GM18502 (cell line): ENCODE results near the gene PNLDC1.
"Not testable (repeated sequence)": the region's sequence is repeated elsewhere in the genome, so short reads cannot be mapped to it uniquely, and the experiment has no call there.

ENCODE experiments used
- ATAC-seq: cut with Tn5 transposase; IDR thresholded peaks from one replicate; pipeline ENCODE4 v1.9.1; 2021; ENCODE audit warnings: mild to moderate bottlenecking; ENCODE audit not compliant: unreplicated experiment, poor library complexity

Gene PNLDC1

GRCh38 chr6:159778542-159779103 is 21.5 kb upstream of the PNLDC1 start:
- no peak for ATAC-seq

GRCh38 chr6:159788276-159788675 is 11.8 kb upstream of the PNLDC1 start:
- no peak for ATAC-seq

GRCh38 chr6:159788753-159789376 is 11.2 kb upstream of the PNLDC1 start:
- ATAC-seq = no peak

GRCh38 chr6:159789377-159790148 is 10.5 kb upstream of the PNLDC1 start, which contains the start of gene TCP1:
Gene TCP1, minus strand, starts transcription at chr6:159789602. Its CDS starts 134 bp downstream, at chr6:159789468.
- ATAC-seq = peak; percentile 73

GRCh38 chr6:159790149-159790955 is 9.7 kb upstream of the PNLDC1 start, which contains the start of gene MRPL18:
Gene MRPL18, plus strand, starts transcription at chr6:159790467. Its CDS starts 121 bp downstream, at chr6:159790588.
- peak; percentile 83 for ATAC-seq

GRCh38 chr6:159790956-159791598 is 9.0 kb upstream of the PNLDC1 start:
- ATAC-seq = no peak

- ATAC-seq = not testable (repeated sequence)
These were observed 5.1 kb upstream of the PNLDC1 start for GRCh38 chr6:159794976-159795375.

GRCh38 chr6:159797554-159797953 is 2.5 kb upstream of the PNLDC1 start:
- no peak for ATAC-seq

- no peak for ATAC-seq
These were observed 1.9 kb downstream of the PNLDC1 start for GRCh38 chr6:159801935-159802334.

GRCh38 chr6:159804504-159804903 is 4.4 kb downstream of the PNLDC1 start:
- ATAC-seq = no peak

- ATAC-seq = no peak
These were observed 5.5 kb downstream of the PNLDC1 start for GRCh38 chr6:159805440-159806020.

- ATAC-seq = no peak
These were observed 6.0 kb downstream of the PNLDC1 start for GRCh38 chr6:159806021-159806458.

- no peak for ATAC-seq
These were observed 7.2 kb downstream of the PNLDC1 start for GRCh38 chr6:159807150-159807858.

GRCh38 chr6:159808647-159809046 is 8.6 kb downstream of the PNLDC1 start:
- no peak for ATAC-seq

- no peak for ATAC-seq
These were observed 9.1 kb downstream of the PNLDC1 start for GRCh38 chr6:159809149-159809548.

- no peak for ATAC-seq
These were observed 13.7 kb downstream of the PNLDC1 start for GRCh38 chr6:159813781-159814180.

- no peak for ATAC-seq
These were observed 15.3 kb downstream of the PNLDC1 start for GRCh38 chr6:159815410-159815809.

GRCh38 chr6:159816775-159817174 is 16.7 kb downstream of the PNLDC1 start:
- ATAC-seq = not testable (repeated sequence)
